Measurements from ENCODE around the gene MMP21.

Gene MMP21

GRCh38 chr10:125766511-125766910, 9.1 kb downstream of the MMP21 start:
- DNase-seq (ENCODE audit: extremely low read depth in 1 of 2, low read depth in 1 of 2): no peak

GRCh38 chr10:125765835-125766234, 9.8 kb downstream of the MMP21 start:
- no peak for DNase-seq (ENCODE audit: extremely low read depth in 1 of 2, low read depth in 1 of 2)

GRCh38 chr10:125762692-125763648, 12.7 kb downstream of the MMP21 start:
- DNase-seq (ENCODE audit: extremely low read depth in 1 of 2, low read depth in 1 of 2): no peak

GRCh38 chr10:125761961-125762360, 13.7 kb downstream of the MMP21 start:
- no peak for DNase-seq (ENCODE audit: extremely low read depth in 1 of 2, low read depth in 1 of 2)

- DNase-seq (ENCODE audit: extremely low read depth in 1 of 2, low read depth in 1 of 2): no peak
Measured at GRCh38 chr10:125757742-125758141, 17.9 kb downstream of the MMP21 start.

- DNase-seq (ENCODE audit: extremely low read depth in 1 of 2, low read depth in 1 of 2): no peak
Measured at GRCh38 chr10:125756853-125757487, 18.7 kb downstream of the MMP21 start.

- DNase-seq (ENCODE audit: extremely low read depth in 1 of 2, low read depth in 1 of 2): no peak
Measured at GRCh38 chr10:125756196-125756595, 19.4 kb downstream of the MMP21 start.

GRCh38 chr10:125747417-125747816, 28.2 kb downstream of the MMP21 start:
- no peak for DNase-seq (ENCODE audit: extremely low read depth in 1 of 2, low read depth in 1 of 2)

- no peak for DNase-seq (ENCODE audit: extremely low read depth in 1 of 2, low read depth in 1 of 2)
Measured at GRCh38 chr10:125744909-125745308, 30.7 kb downstream of the MMP21 start.

- no peak for DNase-seq (ENCODE audit: extremely low read depth in 1 of 2, low read depth in 1 of 2)
Measured at GRCh38 chr10:125742465-125742864, 33.2 kb downstream of the MMP21 start.

- DNase-seq (ENCODE audit: extremely low read depth in 1 of 2, low read depth in 1 of 2): no peak
Measured at GRCh38 chr10:125739994-125740679, 35.5 kb downstream of the MMP21 start.

- no peak for DNase-seq (ENCODE audit: extremely low read depth in 1 of 2, low read depth in 1 of 2)
Measured at GRCh38 chr10:125738206-125738605, 37.4 kb downstream of the MMP21 start.

GRCh38 chr10:125734823-125735222, 40.8 kb downstream of the MMP21 start:
- no peak for DNase-seq (ENCODE audit: extremely low read depth in 1 of 2, low read depth in 1 of 2)

- no peak for DNase-seq (ENCODE audit: extremely low read depth in 1 of 2, low read depth in 1 of 2)
Measured at GRCh38 chr10:125734148-125734547, 41.5 kb downstream of the MMP21 start.

GRCh38 chr10:125727436-125727835, 48.2 kb downstream of the MMP21 start:
- DNase-seq (ENCODE audit: extremely low read depth in 1 of 2, low read depth in 1 of 2): no peak

GRCh38 chr10:125726914-125727313, 48.7 kb downstream of the MMP21 start:
- DNase-seq (ENCODE audit: extremely low read depth in 1 of 2, low read depth in 1 of 2): no peak

- no peak for DNase-seq (ENCODE audit: extremely low read depth in 1 of 2, low read depth in 1 of 2)
Measured at GRCh38 chr10:125722811-125723210, 52.8 kb downstream of the MMP21 start.

- no peak for DNase-seq (ENCODE audit: extremely low read depth in 1 of 2, low read depth in 1 of 2)
Measured at GRCh38 chr10:125721035-125721434, 54.6 kb downstream of the MMP21 start.

- no peak for DNase-seq (ENCODE audit: extremely low read depth in 1 of 2, low read depth in 1 of 2)
Measured at GRCh38 chr10:125720002-125720382, 55.6 kb downstream of the MMP21 start.

- DNase-seq (ENCODE audit: extremely low read depth in 1 of 2, low read depth in 1 of 2): peak; percentile 98
Measured at GRCh38 chr10:125719173-125720001, 56.2 kb downstream of the MMP21 start, which contains the start of gene EDRF1. TSS of gene EDRF1 (plus strand) at chr10:125719709. CDS start at chr10:125719808, 99 bp downstream.
